H1 (cell line): ENCODE data around the gene POLR2A. TPM values are rescaled to one million over a fixed set of nuclear protein-coding genes. Genes with fewer than 3 reads are reported as not detected.

Source experiments
- CTCF ChIA-PET: fragments of 300-600 bp; sonication (Branson Sonifier 250); formaldehyde crosslinking; loops from one replicate; lab custom pipeline; 2021; ENCODE audit not compliant: partially characterized antibody; lab: Charles Lee
- POLR2A ChIA-PET: fragments of 300-600 bp; sonication (Branson Sonifier 250); formaldehyde crosslinking; loops from one replicate; lab custom pipeline; 2021; ENCODE audit warnings: inconsistent platforms; ENCODE audit not compliant: partially characterized antibody; lab: Charles Lee
- DNase-seq, 2 experiments: peaks; one replicate each; pipeline versions ENCODE4 v3.0.0 to v3.0.0-alpha.2; 2010 to 2022; ENCODE audit warnings: low spot score in 2 of 2, low read depth in 1 of 2, mixed read lengths in 1 of 2
- FAIRE-seq: peaks from 2 replicates; lab custom pipeline; 2011; peaks lifted over from hg19 to GRCh38; lab: Jason Lieb, UNC
- H2AFZ ChIP-seq: 2 replicates; pipeline ENCODE4 v1.8.1; 2012; ENCODE audit warnings: low read length, inconsistent platforms
- H2AK5ac ChIP-seq: 2 replicates; pipeline ENCODE4 v1.6.1; 2013; ENCODE audit warnings: low read depth, low read length
- H2BK120ac ChIP-seq: replicated peaks from 2 replicates; pipeline ENCODE3; 2013; ENCODE audit warnings: low read depth, low read length, inconsistent platforms
- H2BK12ac ChIP-seq: 2 replicates; pipeline ENCODE4 v1.6.1; 2013; ENCODE audit warnings: low read depth, low read length
- H2BK15ac ChIP-seq: 2 replicates; pipeline ENCODE4 v1.6.1; 2013; ENCODE audit warnings: low read length
- H2BK20ac ChIP-seq: 2 replicates; pipeline ENCODE4 v1.6.1; 2013; ENCODE audit warnings: low read length
- H2BK5ac ChIP-seq: 2 replicates; pipeline ENCODE4 v1.6.1; 2013; ENCODE audit warnings: low read depth, low read length
- H3K14ac ChIP-seq: 2 replicates; pipeline ENCODE4 v1.6.1; 2013; ENCODE audit warnings: inconsistent platforms; ENCODE audit not compliant: insufficient read length
- H3K18ac ChIP-seq: 2 replicates; pipeline ENCODE4 v1.6.1; 2013; ENCODE audit warnings: low read length; ENCODE audit errors: extremely low read depth
- H3K23ac ChIP-seq: 2 replicates; pipeline ENCODE4 v1.6.1; 2013; ENCODE audit warnings: inconsistent platforms; ENCODE audit not compliant: insufficient read length
- H3K23me2 ChIP-seq: 2 replicates; pipeline ENCODE4 v1.6.1; 2013; ENCODE audit warnings: low read depth, low read length
- H3K27ac ChIP-seq: 2 replicates; pipeline ENCODE4 v1.6.1; 2011; ENCODE audit warnings: low read depth, low read length, inconsistent platforms
- H3K27me3 ChIP-seq, 4 experiments: replicated peaks in 1 of 4; 1 replicate in 1 of 4; 2 replicates in 3 of 4; pipeline versions ENCODE4 v1.6.1 to v1.8.1; 2011 to 2013; ENCODE audit warnings: low read length in 3 of 4, mild to moderate bottlenecking in 3 of 4, inconsistent platforms in 2 of 4, mixed read lengths in 2 of 4, moderate library complexity in 1 of 4; ENCODE audit not compliant: control insufficient read depth in 3 of 4, insufficient read depth in 3 of 4; ENCODE audit errors: extremely low read depth in 1 of 4
- H3K36me3 ChIP-seq, 4 experiments: 2 replicates each; pipeline versions ENCODE4 v1.6.1 to v1.8.1; 2011 to 2013; ENCODE audit warnings: mild to moderate bottlenecking in 4 of 4, low read length in 3 of 4, moderate library complexity in 2 of 4, control low read depth in 1 of 4, inconsistent platforms in 1 of 4; ENCODE audit not compliant: insufficient read depth in 4 of 4, control insufficient read depth in 2 of 4
- H3K4ac ChIP-seq: replicated peaks from 2 replicates; pipeline ENCODE3; 2013; ENCODE audit warnings: low read length, low read depth, mixed read lengths, inconsistent platforms; ENCODE audit not compliant: insufficient read length
- H3K4me1 ChIP-seq, 4 experiments: replicated peaks in 1 of 4; 1 replicate in 1 of 4; 2 replicates in 3 of 4; pipeline versions ENCODE4 v1.6.1 to v1.8.1; 2011 to 2013; ENCODE audit warnings: low read length in 3 of 4, inconsistent platforms in 2 of 4, mixed read lengths in 1 of 4; ENCODE audit not compliant: insufficient read depth in 4 of 4, control insufficient read depth in 3 of 4
- H3K4me2 ChIP-seq, 2 experiments: 2 replicates each; pipeline versions ENCODE4 v1.6.1 to v1.8.1; 2011 to 2013; ENCODE audit warnings: low read depth in 2 of 2, low read length in 2 of 2, control low read depth in 1 of 2, inconsistent platforms in 1 of 2, mild to moderate bottlenecking in 1 of 2; ENCODE audit not compliant: insufficient read depth in 1 of 2
- H3K4me3 ChIP-seq, 4 experiments: fragments of 200-600, 300-600 bp in 1 of 4; sonication (generic), shearing (Covaris generic), sonication (Bioruptor Twin) in 1 of 4; 2 replicates each; pipeline versions ENCODE4 v1.5.1 to v1.8.1; 2011 to 2016; ENCODE audit warnings: low read length in 4 of 4, low read depth in 3 of 4, control low read depth in 2 of 4, inconsistent platforms in 2 of 4, mild to moderate bottlenecking in 2 of 4, mixed read lengths in 1 of 4, moderate library complexity in 1 of 4; ENCODE audit not compliant: insufficient read depth in 2 of 4; ENCODE audit errors: extremely low read depth in 1 of 4
- H3K56ac ChIP-seq: replicated peaks from 2 replicates; pipeline ENCODE3; 2013; ENCODE audit warnings: low read depth, mild to moderate bottlenecking, mixed read lengths, low read length, inconsistent platforms; ENCODE audit not compliant: insufficient read length
- H3K79me1 ChIP-seq: 2 replicates; pipeline ENCODE4 v1.6.1; 2013; ENCODE audit warnings: low read depth, low read length, control low read depth
- H3K79me2 ChIP-seq, 2 experiments: 2 replicates each; pipeline versions ENCODE4 v1.6.1 to v1.8.1; 2012 to 2013; ENCODE audit warnings: low read length in 2 of 2, mild to moderate bottlenecking in 2 of 2, inconsistent platforms in 1 of 2; ENCODE audit not compliant: insufficient read depth in 2 of 2, control insufficient read depth in 1 of 2
- H3K9ac ChIP-seq, 4 experiments: replicated peaks in 1 of 4; 1 replicate in 1 of 4; 2 replicates in 3 of 4; pipeline versions ENCODE4 v1.6.1 to v1.8.1; 2011 to 2013; ENCODE audit warnings: low read depth in 3 of 4, low read length in 3 of 4, control low read depth in 2 of 4, mild to moderate bottlenecking in 2 of 4, moderate library complexity in 2 of 4, inconsistent platforms in 1 of 4; ENCODE audit errors: extremely low read depth in 1 of 4
- H3K9me3 ChIP-seq, 2 experiments: 2 replicates each; pipeline versions ENCODE4 v1.6.1 to v1.8.1; 2012 to 2013; ENCODE audit warnings: mild to moderate bottlenecking in 2 of 2, moderate library complexity in 2 of 2, control low read depth in 1 of 2, inconsistent platforms in 1 of 2, low read depth in 1 of 2, low read length in 1 of 2, mixed read lengths in 1 of 2; ENCODE audit not compliant: insufficient read depth in 2 of 2
- H4K20me1 ChIP-seq, 2 experiments: replicated peaks in 1 of 2; 2 replicates each; pipeline versions ENCODE3 to v1.8.1; 2011 to 2013; ENCODE audit warnings: inconsistent platforms in 2 of 2, low read length in 2 of 2, mild to moderate bottlenecking in 1 of 2; ENCODE audit not compliant: insufficient read depth in 2 of 2, control insufficient read depth in 1 of 2
- H4K5ac ChIP-seq: 2 replicates; pipeline ENCODE4 v1.6.1; 2013; ENCODE audit warnings: low read length, low read depth, mixed read lengths, inconsistent platforms; ENCODE audit not compliant: insufficient read length
- H4K8ac ChIP-seq: 2 replicates; pipeline ENCODE4 v1.8.0; 2013; ENCODE audit warnings: mild to moderate bottlenecking, moderate library complexity, low read length, inconsistent platforms; ENCODE audit not compliant: insufficient read depth; ENCODE audit errors: extremely low read depth
- H4K91ac ChIP-seq: replicated peaks from 2 replicates; pipeline ENCODE3; 2013; ENCODE audit warnings: low read length, mixed read lengths, inconsistent platforms; ENCODE audit not compliant: insufficient read length
- ASH2L ChIP-seq: fragments of 200-600, 300-600 bp; sonication (generic); IDR thresholded peaks from one replicate; pipeline ENCODE4 v1.7.1; 2017; ENCODE audit warnings: low read length
- EGR1 ChIP-seq: IDR thresholded peaks from 2 replicates; pipeline ENCODE4 v1.6.1; 2011; ENCODE audit warnings: low read depth, low read length, borderline replicate concordance
- HDAC2 ChIP-seq, 2 experiments: fragments of 300-600 bp in 1 of 2; sonication (generic) in 1 of 2; IDR thresholded peaks; 2 replicates each; pipeline ENCODE4 v1.6.1; 2011 to 2012; ENCODE audit warnings: low read depth in 2 of 2, low read length in 2 of 2, mild to moderate bottlenecking in 2 of 2, moderate library complexity in 2 of 2, borderline replicate concordance in 1 of 2, inconsistent platforms in 1 of 2
- JUN ChIP-seq: IDR thresholded peaks from 2 replicates; pipeline ENCODE4 v1.6.1; 2011; ENCODE audit warnings: low read depth, mild to moderate bottlenecking, improper control_type of control experiment, low read length
- PHF8 ChIP-seq: fragments of 200-600 bp; sonication (generic); conservative IDR thresholded peaks from 2 replicates; pipeline ENCODE4 v1.7.1; 2012; ENCODE audit warnings: low read depth, mild to moderate bottlenecking, inconsistent platforms, low read length, moderate library complexity
- POLR2AphosphoS5 ChIP-seq: IDR thresholded peaks from 2 replicates; pipeline ENCODE4 v1.6.1; 2011; ENCODE audit warnings: low read depth, low read length
- POU5F1 ChIP-seq: IDR thresholded peaks from 2 replicates; pipeline ENCODE4 v1.6.1; 2011; ENCODE audit warnings: low read depth, mild to moderate bottlenecking, low read length, moderate library complexity
- SAP30 ChIP-seq: fragments of 300-600 bp; sonication (generic); IDR thresholded peaks from 2 replicates; pipeline ENCODE4 v1.7.1; 2012; ENCODE audit warnings: low read length, moderate library complexity, mild to moderate bottlenecking, inconsistent platforms; ENCODE audit not compliant: insufficient read depth, insufficient replicate concordance
- SUZ12 ChIP-seq: fragments of 200-600 bp; sonication (generic); IDR thresholded peaks from 2 replicates; pipeline ENCODE4 v1.6.1; 2012; ENCODE audit warnings: mild to moderate bottlenecking, inconsistent platforms, low read length, moderate library complexity, mixed read lengths
- YY1 ChIP-seq: IDR thresholded peaks from 2 replicates; pipeline ENCODE4 v1.6.1; 2011; ENCODE audit warnings: low read depth, mild to moderate bottlenecking, low read length
- WGBS, 2 experiments: shearing (Covaris generic) in 1 of 2; methylation state at CpG; one replicate each; pipeline versions ENCODE4 v1.1.6 to v1.1.7; 2013 to 2015; ENCODE audit warnings: low lambda C conversion rate in 2 of 2, mixed read lengths in 2 of 2, inconsistent platforms in 1 of 2, low coverage in 1 of 2, missing lambda C conversion rate in 1 of 2; ENCODE audit not compliant: insufficient replicate concordance in 2 of 2, insufficient coverage in 1 of 2, insufficient read length in 1 of 2; ENCODE audit errors: extremely low coverage in 1 of 2, missing lambda C conversion rate in 1 of 2; 5-methylcytosine and 5-hydroxymethylcytosine counted together
- polyA plus RNA-seq, 7 experiments: library from polyadenylated mRNA; depleted of rRNA in 3 of 7; stranded (reverse) in 5 of 7; unstranded in 2 of 7; fragments of >200 nt in 5 of 7; fragments of 200-250 nt in 2 of 7; gene quantifications; 1 replicate in 5 of 7; 2 replicates in 1 of 7; 4 replicates in 1 of 7; pipeline versions ENCODE4 v1.2.1 to v1.2.3, GENCODE V29; 2011 to 2013; ENCODE audit warnings: missing spikeins in 2 of 7, mixed read lengths in 2 of 7
- total RNA-seq: library from RNA; stranded (reverse); fragmentation: NEBNext Ultra II Directional; extraction: Animal tissue kit (Norgen Biotek cat#: 25700); gene quantifications from 2 replicates; pipeline ENCODE4 v1.2.1, GENCODE V29; 2021

The POLR2A gene
- total and polyA plus RNA-seq, 2 of the 8 experiments (the other 6 are each of a cell fraction or from before 2014, with no cell fraction given): 26.8 to 150 TPM

- Histone ChIP-seq H3K4me3 (peak overlapping the region; percentile 50 to 83 (median 67)), H2BK5ac (peak overlapping the region; percentile 63), H3K79me2 (no peaks in the 10 kb centered on the region), H4K5ac (peak overlapping the region; percentile 8), H2BK12ac (peak overlapping the region; percentile 94), H2BK120ac (peak overlapping the region; percentile 91), H2BK15ac (peak overlapping the region; percentile 95; the same call in 1 of the 2 replicates), H3K23ac (no peak overlapping the region), H4K8ac (peak overlapping the region; percentile 97), H3K14ac (no peak overlapping the region), H4K20me1 (no peaks in the 10 kb centered on the region), H3K4ac (peak overlapping the region; percentile 100), H3K23me2 (peaks cover 30% of the 10 kb centered on the region), H4K91ac (peak overlapping the region; percentile 79), H2AFZ (no peak overlapping the region; the same call in 1 of the 2 replicates), H3K27me3 (peaks cover 2 to 19% (median 12%) of the 10 kb centered on the region in 4 experiments; a peak in 6 of 7 replicates), H3K18ac (peak overlapping the region; percentile 90), H3K79me1 (no peaks in the 10 kb centered on the region), H2AK5ac (no peak overlapping the region; the same call in 1 of the 2 replicates), H3K4me1 (peaks cover 0 to 22% (median 9%) of the 10 kb centered on the region in 4 experiments; a peak in 6 of 7 replicates), H3K36me3 (no peaks in the 10 kb centered on the region), H2BK20ac (0 out of 2 replicates have a peak overlapping the region, but pooled peaks have one; percentile 61), H3K9ac (peak overlapping the region in 3 of 4 experiments; percentile 1 to 46 (median 35); a peak in 5 of 7 replicates), H3K27ac (peak overlapping the region; percentile 59), H3K4me2 (peak overlapping the region; percentile 91), H3K56ac (peak overlapping the region; percentile 42), H3K9me3 (no peaks in the 10 kb centered on the region)
- DNase-seq: peak in 1 of 2 experiments; percentile 84
- POLR2A ChIA-PET: interaction anchor here (0.6 to 15.5 kb wide), 34 partner anchors 9 to 321 kb away, joined by 3 to 339 read pairs (median 4); partner anchors contain the start of genes ACAP1, ASGR2, CHRNB1 and CLDN7
- no peak for FAIRE-seq
- 6% methylated on average over 28 of the region's 49 CpGs; no CpG with 5 or more reads in 1 of the 2 experiments for WGBS, 2 experiments
- CTCF ChIA-PET: interaction anchor here (0.7 to 5.1 kb wide), 31 partner anchors 9 to 195 kb away, joined by 3 to 56 read pairs (median 5); partner anchors contain the start of genes CHRNB1, KCTD11, SLC35G6 and SPEM2
- TF ChIP-seq HDAC2 (IDR thresholded peaks at IDR 0.05; ENCODE audit: borderline replicate concordance in 1 of 2, low read depth in 2 of 2, low read length in 2 of 2): peak in 1 of 2 experiments; percentile 26; a peak in 1 of 4 replicates
- TF ChIP-seq SUZ12: peak; percentile 20; the same call in 1 of the 2 replicates
- TF ChIP-seq POU5F1: no peak
- TF ChIP-seq POLR2AphosphoS5: peak; percentile 53
- TF ChIP-seq ASH2L: peak; percentile 62
- 0 out of 2 replicates have a peak, but pooled peaks have one; percentile 23 for TF ChIP-seq YY1
- TF ChIP-seq SAP30: peak; percentile 79
- no peak for TF ChIP-seq JUN
- 0 out of 2 replicates have a peak, but pooled peaks have one; percentile 56 for TF ChIP-seq PHF8
- peak; percentile 39; the same call in 1 of the 2 replicates for TF ChIP-seq EGR1
Measured at GRCh38 chr17:7435676-7436555, 48.2 kb upstream of the POLR2A start.
